Upper lobe of left lung (tissue), 6 donors: Measurements from ENCODE around the gene CDKN2D. TPM values are rescaled to one million over a fixed set of nuclear protein-coding genes. Genes with fewer than 3 reads are reported as not detected.
"Not testable (repeated sequence)": the region's sequence is repeated elsewhere in the genome, so short reads cannot be mapped to it uniquely, and the experiment has no call there.

ENCODE experiments used
- ATAC-seq, 2 donors: fragments of 200-7000 bp; cut with Tn5 transposase; one replicate each; pipeline ENCODE4 v1.9.1; 2022; ENCODE audit warnings: mild to moderate bottlenecking in 2 of 2, moderate library complexity in 2 of 2; ENCODE audit not compliant: low FRiP score in 2 of 2
- DNase-seq, 2 donors: peaks; one replicate each; pipeline ENCODE4 v3.0.0-alpha.2; 2019 to 2020
- H3K27ac ChIP-seq, 4 donors: fragments of 200-600 bp; sonication (generic); one replicate each; pipeline ENCODE4 v1.5.1; 2016 to 2019
- H3K27me3 ChIP-seq, 4 donors: fragments of 200-600 bp; sonication (generic); one replicate each; pipeline ENCODE4 v1.5.1; 2017 to 2019
- H3K36me3 ChIP-seq, 4 donors: fragments of 200-600 bp; sonication (generic); one replicate each; pipeline ENCODE4 v1.5.1; 2016 to 2019
- H3K4me1 ChIP-seq, 4 donors: fragments of 200-600 bp; sonication (generic); one replicate each; pipeline ENCODE4 v1.5.1; 2018 to 2019
- H3K4me3 ChIP-seq, 4 donors: fragments of 200-600 bp; sonication (generic); one replicate each; pipeline ENCODE4 v1.5.1; 2017 to 2019; ENCODE audit warnings: mild to moderate bottlenecking in 2 of 4, moderate library complexity in 1 of 4
- H3K9me3 ChIP-seq, 4 donors: fragments of 200-600 bp; sonication (generic); one replicate each; pipeline ENCODE4 v1.5.1; 2018 to 2019
- EP300 ChIP-seq, 4 donors: sonication (generic); formaldehyde crosslinking; IDR thresholded peaks; one replicate each; pipeline ENCODE4 v1.5.1; 2017; ENCODE audit warnings: antibody characterized with exemption in 4 of 4, control low read depth in 2 of 4
- POLR2A ChIP-seq, 4 donors: fragments of 450-650 bp; IDR thresholded peaks; one replicate each; pipeline ENCODE4 v1.5.1; 2016 to 2017; ENCODE audit warnings: antibody characterized with exemption in 4 of 4, mild to moderate bottlenecking in 2 of 4
- POLR2AphosphoS5 ChIP-seq, 2 donors: sonication (generic); formaldehyde crosslinking; IDR thresholded peaks; one replicate each; pipeline ENCODE4 v1.5.1; 2017; ENCODE audit warnings: antibody characterized with exemption in 2 of 2
- WGBS, 2 donors: methylation state at CpG; one replicate each; pipeline ENCODE4 v1.1.5; 2017 to 2018; 5-methylcytosine and 5-hydroxymethylcytosine counted together
- total RNA-seq, 6 donors: library from RNA; depleted of rRNA in 4 of 6; stranded (reverse); fragments of >200 nt in 4 of 6; gene quantifications; one replicate each; pipeline versions ENCODE4 v1.1.0 to v1.2.1, GENCODE V29; 2016 to 2021
- TF ChIP-seq, protein P1 (sequence below), 6 experiments: fragments of 450-650 bp in 4 of 6; fragments of 200-600 bp in 2 of 6; sonication (generic) in 2 of 6; IDR thresholded peaks; one replicate each; pipeline ENCODE4 v1.5.1; 2016 to 2019; ENCODE audit warnings: antibody characterized with exemption in 6 of 6
- donor health status: DM: no; HTN: no; CAD: no; lungs with moderate emphysema.
- donor health status: DM: no; HTN: yes; CAD: no; lungs with severe emphysema.

The CDKN2D gene
- total RNA-seq, 6 donors from 2014 or later: 2.1 to 21.3 (median 15.9) TPM

DNA sequence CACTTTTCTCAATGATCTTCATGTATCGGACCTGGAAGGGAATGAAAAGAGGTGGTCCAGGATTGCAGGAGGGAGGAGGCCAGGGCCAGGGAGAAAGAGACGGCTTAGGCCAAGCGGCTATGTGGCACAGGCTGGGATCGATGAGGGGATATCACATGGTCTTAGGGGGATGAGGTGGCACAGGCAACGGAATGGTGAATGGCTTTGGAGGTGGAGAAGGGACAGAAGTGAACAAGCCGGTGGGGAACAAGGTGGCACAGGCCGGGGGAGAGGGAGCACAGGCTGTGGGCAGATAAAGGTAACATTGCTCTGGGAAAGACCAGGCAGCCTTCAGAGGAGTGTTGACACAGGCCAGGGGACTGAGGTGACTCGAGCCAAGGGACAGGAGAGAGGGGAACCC is 5.7 kb upstream of the CDKN2D start:
- H3K27ac ChIP-seq: no peak overlapping the region
- WGBS, 2 donors: 90 to 93% methylated on average over 8 of the region's 8 CpGs

DNA sequence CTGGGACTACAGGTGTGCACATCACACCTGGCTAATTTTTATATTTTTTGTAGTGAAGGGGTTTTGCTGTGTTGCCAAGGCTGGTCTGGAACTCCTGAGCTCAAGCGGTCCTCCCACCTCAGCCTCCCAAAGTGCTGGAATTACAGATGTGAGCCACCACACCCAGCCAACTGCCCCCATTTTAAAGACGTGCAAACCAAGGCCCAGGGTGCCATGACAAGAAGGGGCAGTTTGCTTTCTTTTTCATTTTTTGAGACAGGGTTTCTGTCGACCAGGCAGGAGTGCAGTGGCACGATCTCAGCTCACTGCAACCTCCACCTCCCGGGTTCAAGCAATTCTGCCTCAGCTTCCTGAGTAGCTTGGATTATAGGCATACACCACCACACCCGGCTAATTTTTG is 5.0 kb upstream of the CDKN2D start:
- not testable (repeated sequence) for H3K27me3 ChIP-seq, ATAC-seq, H3K36me3 ChIP-seq, H3K27ac ChIP-seq, H3K9me3 ChIP-seq, DNase-seq, H3K4me3 ChIP-seq
- H3K4me1 ChIP-seq: peaks cover 10 to 17% (median 15%) of the 10 kb centered on the region in 4 donors
- 85 to 91% methylated on average over 6 of the region's 6 CpGs for WGBS, 2 donors

More for the DNA sequence above, 5.7 kb upstream of the CDKN2D start:
- ATAC-seq: no peak
- Histone ChIP-seq H3K36me3 (no peaks in the 10 kb centered on the region), H3K9me3 (no peaks in the 10 kb centered on the region), H3K4me3 (no peak overlapping the region), H3K27me3 (no peaks in the 10 kb centered on the region), H3K4me1 (peaks cover 6 to 13% (median 11%) of the 10 kb centered on the region in 4 donors)
- no peak for TF ChIP-seq EP300 (IDR thresholded peaks at IDR 0.05)
- no peak for TF ChIP-seq POLR2A (IDR thresholded peaks at IDR 0.05)
- TF ChIP-seq POLR2AphosphoS5 (IDR thresholded peaks at IDR 0.05): no peak
- no peak for DNase-seq

DNA sequence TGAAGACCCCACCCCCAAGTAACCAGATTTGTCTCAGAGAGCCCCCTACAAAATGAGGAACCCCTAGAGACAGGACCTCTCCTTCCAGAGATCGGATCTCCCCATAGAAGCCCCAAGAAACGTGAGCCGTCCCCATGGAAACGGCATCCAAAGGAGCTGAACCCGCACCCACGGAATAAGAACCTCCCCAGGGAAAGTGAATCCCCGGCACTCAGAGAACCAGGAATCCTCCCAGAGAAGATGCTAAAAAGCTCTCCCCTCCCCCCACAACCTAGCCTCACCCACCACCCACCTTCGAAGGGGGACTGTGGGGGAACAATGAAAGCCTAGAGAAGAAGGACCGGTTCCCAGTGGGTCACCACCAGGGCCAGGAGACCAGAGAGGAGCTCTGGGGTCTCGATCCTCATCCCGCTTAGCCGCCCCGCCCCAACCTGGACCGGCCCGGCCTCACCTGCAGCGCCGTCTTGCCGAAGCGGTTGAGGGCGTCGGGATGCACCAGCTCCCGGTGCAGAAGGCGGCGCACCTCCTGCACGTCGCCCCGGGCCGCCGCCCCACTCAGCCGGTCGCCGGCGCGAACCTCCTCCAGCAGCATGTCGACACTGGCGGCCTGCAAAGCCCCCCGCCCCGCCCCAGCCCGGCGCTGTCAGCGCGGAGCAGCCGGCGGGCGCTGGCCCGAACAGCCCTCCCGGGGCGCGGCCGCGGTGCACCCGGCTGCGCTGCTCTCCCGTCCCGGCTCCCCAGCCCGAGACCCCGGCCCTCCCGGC is 535 bp downstream of the CDKN2D start:
- TF ChIP-seq POLR2A (IDR thresholded peaks at IDR 0.05): peak in 2 of 4 donors; percentile 37 to 84
- TF ChIP-seq POLR2AphosphoS5 (IDR thresholded peaks at IDR 0.05): no peak
- peaks cover 37 to 51% (median 47%) of the 10 kb centered on the region in 4 donors for H3K4me1 ChIP-seq
- ATAC-seq (no peak), DNase-seq (peak in 1 of 2 donors; percentile 57)
- no peaks in the 10 kb centered on the region for H3K9me3 ChIP-seq
- peak overlapping the region; percentile 84 to 95 (median 92) for H3K27ac ChIP-seq
- 0 to 1% methylated on average over 6 to 27 of the region's 58 CpGs for WGBS, 2 donors
- H3K4me3 ChIP-seq: peak overlapping the region; percentile 39 to 96 (median 86)
- peaks cover 0 to 5% (median 0%) of the 10 kb centered on the region in 4 donors for H3K36me3 ChIP-seq
- H3K27me3 ChIP-seq: no peaks in the 10 kb centered on the region

DNA sequence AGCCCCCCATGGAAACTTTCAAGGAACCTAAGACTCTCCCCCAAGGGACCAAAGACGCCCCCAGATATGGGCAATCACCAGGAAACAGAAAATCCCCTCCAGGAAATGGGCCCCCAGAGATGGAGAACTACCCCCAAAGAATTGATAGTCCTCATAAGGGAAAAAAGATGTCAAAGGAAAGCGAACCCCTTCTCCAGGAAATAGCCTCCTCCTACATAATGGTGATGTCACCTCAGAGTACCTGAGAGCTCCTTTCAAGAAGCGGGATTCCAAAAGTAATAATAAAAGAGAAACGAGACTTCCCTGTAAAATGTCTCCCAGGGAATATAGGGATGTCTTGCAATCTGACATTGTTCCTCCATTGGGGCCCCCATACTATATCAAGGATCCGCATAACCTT is 1.1 kb downstream of the CDKN2D start:
- ATAC-seq: no peak
- Histone ChIP-seq H3K4me1 (peaks cover 37 to 50% (median 47%) of the 10 kb centered on the region in 4 donors), H3K27me3 (no peaks in the 10 kb centered on the region), H3K36me3 (peaks cover 0 to 5% (median 0%) of the 10 kb centered on the region in 4 donors), H3K4me3 (peak overlapping the region; percentile 39 to 96 (median 86)), H3K27ac (peak overlapping the region; percentile 84 to 95 (median 92)), H3K9me3 (no peaks in the 10 kb centered on the region)
- TF ChIP-seq, protein P1, sequence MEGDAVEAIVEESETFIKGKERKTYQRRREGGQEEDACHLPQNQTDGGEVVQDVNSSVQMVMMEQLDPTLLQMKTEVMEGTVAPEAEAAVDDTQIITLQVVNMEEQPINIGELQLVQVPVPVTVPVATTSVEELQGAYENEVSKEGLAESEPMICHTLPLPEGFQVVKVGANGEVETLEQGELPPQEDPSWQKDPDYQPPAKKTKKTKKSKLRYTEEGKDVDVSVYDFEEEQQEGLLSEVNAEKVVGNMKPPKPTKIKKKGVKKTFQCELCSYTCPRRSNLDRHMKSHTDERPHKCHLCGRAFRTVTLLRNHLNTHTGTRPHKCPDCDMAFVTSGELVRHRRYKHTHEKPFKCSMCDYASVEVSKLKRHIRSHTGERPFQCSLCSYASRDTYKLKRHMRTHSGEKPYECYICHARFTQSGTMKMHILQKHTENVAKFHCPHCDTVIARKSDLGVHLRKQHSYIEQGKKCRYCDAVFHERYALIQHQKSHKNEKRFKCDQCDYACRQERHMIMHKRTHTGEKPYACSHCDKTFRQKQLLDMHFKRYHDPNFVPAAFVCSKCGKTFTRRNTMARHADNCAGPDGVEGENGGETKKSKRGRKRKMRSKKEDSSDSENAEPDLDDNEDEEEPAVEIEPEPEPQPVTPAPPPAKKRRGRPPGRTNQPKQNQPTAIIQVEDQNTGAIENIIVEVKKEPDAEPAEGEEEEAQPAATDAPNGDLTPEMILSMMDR (IDR thresholded peaks at IDR 0.05): no peak
- TF ChIP-seq EP300 (IDR thresholded peaks at IDR 0.05) (no peak), POLR2A (IDR thresholded peaks at IDR 0.05) (no peak), POLR2AphosphoS5 (IDR thresholded peaks at IDR 0.05) (no peak)
- no peak for DNase-seq
- WGBS, 2 donors: 19 to 21% methylated on average over 5 of the region's 5 CpGs

DNA sequence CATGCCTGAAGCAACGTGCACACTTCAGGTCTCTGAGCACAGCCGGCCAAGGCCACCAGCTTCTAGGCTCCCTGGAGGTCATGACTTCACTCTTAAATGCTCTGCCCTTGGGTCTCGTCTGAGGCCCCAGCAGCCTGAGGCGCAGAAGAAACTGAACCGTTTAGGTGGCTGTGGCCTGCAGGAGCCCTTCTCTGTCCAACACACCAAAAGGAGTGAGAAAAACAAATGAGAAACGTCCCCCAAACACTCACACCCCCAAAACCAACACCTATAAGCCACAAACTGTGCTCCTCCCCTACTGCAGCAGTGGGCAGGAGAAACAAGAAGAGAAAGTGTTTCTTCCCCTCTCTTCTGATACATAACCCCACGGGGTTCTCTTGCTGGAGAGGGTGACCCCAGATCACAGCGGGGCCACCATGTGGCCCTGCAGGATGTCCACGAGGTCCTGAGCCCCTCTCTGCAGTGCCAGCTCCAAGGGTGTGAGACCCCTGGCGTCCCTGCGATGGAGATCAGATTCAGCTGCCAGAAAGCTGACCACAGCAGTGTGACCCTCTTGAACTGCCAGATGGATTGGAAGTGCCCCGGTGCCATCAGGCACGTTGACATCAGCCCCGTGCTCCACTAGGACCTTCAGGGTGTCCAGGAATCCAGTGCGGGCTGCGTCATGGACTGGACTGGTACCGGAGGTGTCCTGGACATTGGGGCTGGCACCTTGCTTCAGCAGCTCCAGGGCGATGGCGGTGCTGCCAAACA is 1.9 kb downstream of the CDKN2D start:
- H3K4me3 ChIP-seq: peak overlapping the region; percentile 20 to 96 (median 86)
- 42 to 61% methylated on average over 11 to 19 of the region's 19 CpGs for WGBS, 2 donors
- H3K9me3 ChIP-seq: no peaks in the 10 kb centered on the region
- ATAC-seq (no peak), DNase-seq (peak in 1 of 2 donors; percentile 25)
- H3K27ac ChIP-seq: peak overlapping the region; percentile 84 to 95 (median 92)
- TF ChIP-seq EP300 (IDR thresholded peaks at IDR 0.05): no peak
- no peak for TF ChIP-seq POLR2A (IDR thresholded peaks at IDR 0.05)
- TF ChIP-seq, protein P1 (IDR thresholded peaks at IDR 0.05): no peak
- no peak for TF ChIP-seq POLR2AphosphoS5 (IDR thresholded peaks at IDR 0.05)
- peaks cover 0 to 5% (median 1%) of the 10 kb centered on the region in 4 donors for H3K36me3 ChIP-seq
- no peaks in the 10 kb centered on the region for H3K27me3 ChIP-seq
- peaks cover 33 to 42% (median 40%) of the 10 kb centered on the region in 4 donors for H3K4me1 ChIP-seq

DNA sequence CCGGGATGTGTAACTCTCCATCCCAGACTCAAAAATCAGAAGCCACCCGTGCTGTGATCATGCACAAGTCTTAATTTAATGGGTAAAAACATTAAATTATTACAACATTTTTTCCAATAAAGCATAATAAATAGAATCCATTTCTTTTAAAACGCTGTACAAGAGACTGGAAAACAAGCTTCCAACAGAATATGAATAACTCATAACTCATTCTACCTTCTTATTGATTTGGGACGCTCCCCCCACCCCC is 2.4 kb downstream of the CDKN2D start:
- H3K36me3 ChIP-seq: peaks cover 0 to 8% (median 2%) of the 10 kb centered on the region in 4 donors
- TF ChIP-seq, protein P1 (IDR thresholded peaks at IDR 0.05): no peak
- TF ChIP-seq POLR2A (IDR thresholded peaks at IDR 0.05): no peak
- no peak for TF ChIP-seq POLR2AphosphoS5 (IDR thresholded peaks at IDR 0.05)
- no peak for TF ChIP-seq EP300 (IDR thresholded peaks at IDR 0.05)
- no peak for DNase-seq
- H3K27ac ChIP-seq: peak overlapping the region; percentile 84 to 95 (median 92)
- no peaks in the 10 kb centered on the region for H3K9me3 ChIP-seq
- peak overlapping the region in 3 of 4 donors; percentile 81 to 96 (median 92) for H3K4me3 ChIP-seq
- 7 to 10% methylated on average over 4 of the region's 4 CpGs for WGBS, 2 donors
- H3K27me3 ChIP-seq: no peaks in the 10 kb centered on the region
- no peak for ATAC-seq
- peaks cover 33 to 42% (median 40%) of the 10 kb centered on the region in 4 donors for H3K4me1 ChIP-seq
